CD4-positive, alpha-beta T cell treated with Interleukin-1 beta for 1 hour (primary cell): Measurements from ENCODE around the gene FBXO39.
"Not testable (repeated sequence)": the region's sequence is repeated elsewhere in the genome, so short reads cannot be mapped to it uniquely, and the experiment has no call there.

Source experiments
- DNase-seq, 2 donors: peaks; one replicate each; pipeline ENCODE4 v3.0.0-alpha.2; 2020 to 2022

FBXO39 gene

GRCh38 chr17:6793748-6794493, 17.9 kb downstream of the FBXO39 start:
- DNase-seq = no peak

- DNase-seq = no peak
Observed at GRCh38 chr17:6796017-6796886, 20.2 kb downstream of the FBXO39 start.

- DNase-seq = no peak
Observed at GRCh38 chr17:6796887-6797490, 21.0 kb downstream of the FBXO39 start.

GRCh38 chr17:6797718-6798351, 21.8 kb downstream of the FBXO39 start:
- DNase-seq = no peak

GRCh38 chr17:6799738-6800137, 23.7 kb downstream of the FBXO39 start:
- no peak for DNase-seq

GRCh38 chr17:6800422-6801027, 24.5 kb downstream of the FBXO39 start:
- no peak for DNase-seq

GRCh38 chr17:6811510-6811909, 35.5 kb downstream of the FBXO39 start:
- DNase-seq = no peak

- no peak for DNase-seq
Observed at GRCh38 chr17:6812295-6812694, 36.3 kb downstream of the FBXO39 start.

- no peak for DNase-seq
Observed at GRCh38 chr17:6815775-6816174, 39.8 kb downstream of the FBXO39 start.

GRCh38 chr17:6816368-6816767, 40.4 kb downstream of the FBXO39 start:
- DNase-seq = not testable (repeated sequence)

- DNase-seq = no peak
Observed at GRCh38 chr17:6818938-6819337, 42.9 kb downstream of the FBXO39 start.

- DNase-seq = no peak
Observed at GRCh38 chr17:6823011-6823442, 47.0 kb downstream of the FBXO39 start.

- DNase-seq = no peak
Observed at GRCh38 chr17:6830383-6830986, 54.5 kb downstream of the FBXO39 start.

GRCh38 chr17:6831661-6832263, 55.7 kb downstream of the FBXO39 start, which contains the start of gene TEKT1:
TEKT1 (minus strand) TSS chr17:6831729; CDS start chr17:6830376, 1,353 bp downstream.
- peak; percentile 79 to 87 for DNase-seq
